Body of pancreas (tissue), 4 donors: ENCODE results near the gene FHOD3.

Experiments used
- POLR2A ChIP-seq, 3 donors: fragments of 450-650 bp; IDR thresholded peaks; one replicate each; pipeline ENCODE4 v1.6.1; 2016; ENCODE audit warnings: antibody characterized with exemption in 3 of 3, mild to moderate bottlenecking in 2 of 3
- TF ChIP-seq, protein P1 (sequence below), 7 experiments: fragments of 450-650 bp in 4 of 7; fragments of 200-600 bp in 3 of 7; sonication (generic) in 3 of 7; IDR thresholded peaks; one replicate each; pipeline ENCODE4 v1.5.1; 2016 to 2019; ENCODE audit warnings: antibody characterized with exemption in 7 of 7

DNA sequence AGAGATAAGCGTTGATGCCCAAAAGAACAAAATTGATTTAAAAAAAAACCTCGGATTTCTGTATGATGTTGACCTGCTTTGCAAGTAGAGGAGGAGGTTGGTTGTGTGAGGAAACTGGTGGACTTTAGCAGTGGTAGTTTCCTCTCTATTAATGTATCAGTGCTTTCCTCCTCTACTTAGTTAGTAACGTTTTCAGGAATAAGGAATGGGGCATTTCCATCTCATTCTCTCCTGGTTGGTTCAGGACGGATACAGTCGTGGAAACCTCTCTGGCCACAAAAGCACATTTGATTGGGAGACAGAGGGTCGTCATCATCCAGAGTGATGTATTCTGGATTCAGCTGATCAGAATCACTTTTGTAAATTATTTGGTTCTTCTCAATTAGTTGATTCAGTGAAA is 1.5 kb downstream of the FHOD3 start:
- TF ChIP-seq POLR2A (IDR thresholded peaks at IDR 0.05) = no peak
- TF ChIP-seq, protein P1, sequence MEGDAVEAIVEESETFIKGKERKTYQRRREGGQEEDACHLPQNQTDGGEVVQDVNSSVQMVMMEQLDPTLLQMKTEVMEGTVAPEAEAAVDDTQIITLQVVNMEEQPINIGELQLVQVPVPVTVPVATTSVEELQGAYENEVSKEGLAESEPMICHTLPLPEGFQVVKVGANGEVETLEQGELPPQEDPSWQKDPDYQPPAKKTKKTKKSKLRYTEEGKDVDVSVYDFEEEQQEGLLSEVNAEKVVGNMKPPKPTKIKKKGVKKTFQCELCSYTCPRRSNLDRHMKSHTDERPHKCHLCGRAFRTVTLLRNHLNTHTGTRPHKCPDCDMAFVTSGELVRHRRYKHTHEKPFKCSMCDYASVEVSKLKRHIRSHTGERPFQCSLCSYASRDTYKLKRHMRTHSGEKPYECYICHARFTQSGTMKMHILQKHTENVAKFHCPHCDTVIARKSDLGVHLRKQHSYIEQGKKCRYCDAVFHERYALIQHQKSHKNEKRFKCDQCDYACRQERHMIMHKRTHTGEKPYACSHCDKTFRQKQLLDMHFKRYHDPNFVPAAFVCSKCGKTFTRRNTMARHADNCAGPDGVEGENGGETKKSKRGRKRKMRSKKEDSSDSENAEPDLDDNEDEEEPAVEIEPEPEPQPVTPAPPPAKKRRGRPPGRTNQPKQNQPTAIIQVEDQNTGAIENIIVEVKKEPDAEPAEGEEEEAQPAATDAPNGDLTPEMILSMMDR (IDR thresholded peaks at IDR 0.05) = no peak
